ENCODE results near the gene FOSL2. TPM values are rescaled to one million over a fixed set of nuclear protein-coding genes. Genes with fewer than 3 reads are reported as not detected.

Gene FOSL2
- polyA plus RNA-seq, 1 of the 3 experiments (the other 2 are of a cell fraction) = 41.7 TPM

GRCh38 chr2:28400921-28401320, 8.3 kb downstream of the FOSL2 start:
- WGBS (ENCODE audit: low lambda C conversion rate) = 96% methylated on average over 1 of the region's 1 CpG
- peaks cover 100% of the 10 kb centered on the region for H3K79me2 ChIP-seq (ENCODE audit: insufficient read depth)
- H3K9me3 ChIP-seq = no peaks in the 10 kb centered on the region
- peak overlapping the region; percentile 89; the same call in 1 of the 2 replicates for H3K4me2 ChIP-seq
- peaks cover 5% of the 10 kb centered on the region for H3F3A ChIP-seq (replicated peaks; ENCODE audit: insufficient read depth)
- H3K27ac ChIP-seq (ENCODE audit: low read depth in 2 of 2, low read length in 1 of 2) = no peak overlapping the region
- ChIA-PET CTCF (interaction anchor here (0.9 to 10.1 kb wide), 7 partner anchors 166 to 697 kb away, joined by 3 to 67 read pairs (median 13); no protein-coding TSS in a partner anchor), POLR2A (interaction anchor here (0.8 kb wide), 1 partner anchor 629 kb away, joined by 5 read pairs; no protein-coding TSS in a partner anchor)
- no peak overlapping the region for H2AFZ ChIP-seq (ENCODE audit: low read depth)
- no peaks in the 10 kb centered on the region for H3K9me2 ChIP-seq
- no peak overlapping the region for H3K9ac ChIP-seq
- TF ChIP-seq CTCF (IDR thresholded peaks at IDR 0.05) = no peak
- TF ChIP-seq FOXM1 (IDR thresholded peaks at IDR 0.05; ENCODE audit: low read depth) = no peak
- no peak for TF ChIP-seq ELF1 (IDR thresholded peaks at IDR 0.05)
- TF ChIP-seq GABPA (IDR thresholded peaks at IDR 0.05; ENCODE audit: low read depth) = no peak
- TF ChIP-seq TAF1 (IDR thresholded peaks at IDR 0.05; ENCODE audit: borderline replicate concordance, low read depth, low read length) = no peak
- no peak for TF ChIP-seq NFIC (IDR thresholded peaks at IDR 0.05; ENCODE audit: borderline replicate concordance)
- TF ChIP-seq USF1 (IDR thresholded peaks at IDR 0.05; ENCODE audit: borderline replicate concordance, low read depth) = no peak
- no peak for TF ChIP-seq TCF12 (IDR thresholded peaks at IDR 0.05)
- no peak for TF ChIP-seq PBX3 (IDR thresholded peaks at IDR 0.05)
- no peak for TF ChIP-seq FOSL2 (IDR thresholded peaks at IDR 0.05; ENCODE audit: borderline replicate concordance, low read depth)
- no peak for TF ChIP-seq EP300 (IDR thresholded peaks at IDR 0.05; ENCODE audit: borderline replicate concordance in 1 of 2, low read depth in 1 of 2, low read length in 1 of 2)
- TF ChIP-seq MEF2A (IDR thresholded peaks at IDR 0.05; ENCODE audit: borderline replicate concordance, low read depth) = no peak
- TF ChIP-seq NRF1 (IDR thresholded peaks at IDR 0.05; ENCODE audit: low read depth, low read length) = no peak
- H4K20me1 ChIP-seq (ENCODE audit: insufficient read depth) = peaks cover 79% of the 10 kb centered on the region
- H3K36me3 ChIP-seq (replicated peaks in 1 of 2; ENCODE audit: control insufficient read depth in 1 of 2, insufficient read depth in 2 of 2, low read length in 1 of 2) = peaks cover 29% of the 10 kb centered on the region in 2 experiments
- no peak overlapping the region for H3K4me3 ChIP-seq (ENCODE audit: low read depth in 2 of 2, low read length in 1 of 2)
- no peak for DNase-seq
- H3K4me1 ChIP-seq (ENCODE audit: control insufficient read depth in 1 of 2, insufficient read depth in 2 of 2, low read depth in 1 of 2, low read length in 1 of 2) = peaks cover 9 to 30% of the 10 kb centered on the region in 2 experiments; a peak in 3 of 4 replicates
- no peaks in the 10 kb centered on the region for H3K27me3 ChIP-seq (ENCODE audit: insufficient read depth)

- WGBS (ENCODE audit: low lambda C conversion rate) = 90% methylated on average over 4 of the region's 4 CpGs
- Histone ChIP-seq H3K36me3 (replicated peaks in 1 of 2; ENCODE audit: control insufficient read depth in 1 of 2, insufficient read depth in 2 of 2, low read length in 1 of 2) (peaks cover 32 to 34% of the 10 kb centered on the region in 2 experiments), H3K4me3 (ENCODE audit: low read depth in 2 of 2, low read length in 1 of 2) (no peak overlapping the region), H3K27me3 (ENCODE audit: insufficient read depth) (no peaks in the 10 kb centered on the region), H3K4me2 (peak overlapping the region; percentile 89; the same call in 1 of the 2 replicates), H4K20me1 (ENCODE audit: insufficient read depth) (peaks cover 79% of the 10 kb centered on the region), H3K79me2 (ENCODE audit: insufficient read depth) (peaks cover 100% of the 10 kb centered on the region), H3K9ac (no peak overlapping the region), H3K4me1 (ENCODE audit: control insufficient read depth in 1 of 2, insufficient read depth in 2 of 2, low read depth in 1 of 2, low read length in 1 of 2) (peaks cover 9 to 30% of the 10 kb centered on the region in 2 experiments; a peak in 3 of 4 replicates), H3K27ac (ENCODE audit: low read depth in 2 of 2, low read length in 1 of 2) (no peak overlapping the region), H3F3A (replicated peaks; ENCODE audit: insufficient read depth) (peaks cover under 1% of the 10 kb centered on the region), H3K9me3 (no peaks in the 10 kb centered on the region), H3K9me2 (no peaks in the 10 kb centered on the region), H2AFZ (ENCODE audit: low read depth) (no peak overlapping the region)
- TF ChIP-seq POLR2AphosphoS5 (IDR thresholded peaks at IDR 0.05; ENCODE audit: low read depth, low read length) (no peak), JUND (IDR thresholded peaks at IDR 0.05) (no peak), TAF1 (IDR thresholded peaks at IDR 0.05; ENCODE audit: borderline replicate concordance, low read depth, low read length) (no peak), SIN3A (IDR thresholded peaks at IDR 0.05; ENCODE audit: borderline replicate concordance, low read depth, low read length) (no peak)
- DNase-seq = no peak
- ChIA-PET CTCF (interaction anchor here (1.0 to 10.1 kb wide), 7 partner anchors 165 to 718 kb away, joined by 3 to 67 read pairs (median 13); no protein-coding TSS in a partner anchor), POLR2A (interaction anchor here (0.8 kb wide), 1 partner anchor 629 kb away, joined by 5 read pairs; no protein-coding TSS in a partner anchor)
Observed at GRCh38 chr2:28401411-28401810, 8.8 kb downstream of the FOSL2 start.
